B cell (primary cell): ENCODE measurements around the gene STARD4. TPM values are rescaled to one million over a fixed set of nuclear protein-coding genes. Genes with fewer than 3 reads are reported as not detected.

ENCODE experiments used
- ATAC-seq: fragments of 200-7000 bp; cut with Tn5 transposase; one replicate; pipeline ENCODE4 v1.10.0; 2021; ENCODE audit warnings: low read depth, mild to moderate bottlenecking, moderate number of reproducible peaks, moderate library complexity
- CTCF ChIA-PET: fragments of 350-600 bp; sonication (Branson Sonifier 250); formaldehyde crosslinking; loops from one replicate; lab custom pipeline; 2021; ENCODE audit warnings: antibody characterized with exemption, inconsistent platforms; lab: Charles Lee
- POLR2A ChIA-PET: fragments of 350-600 bp; sonication (Branson Sonifier 250); formaldehyde crosslinking; loops from one replicate; lab custom pipeline; 2021; ENCODE audit warnings: antibody characterized with exemption; lab: Charles Lee
- DNase-seq: peaks from one replicate; pipeline ENCODE4 v3.0.0; 2013
- H2AFZ ChIP-seq: 2 replicates; pipeline ENCODE4 v1.6.1; 2012; ENCODE audit warnings: mild to moderate bottlenecking, low read depth, low read length; ENCODE audit not compliant: insufficient read depth, poor library complexity, severe bottlenecking
- H3K27ac ChIP-seq, 2 donors: 1 replicate in 1 of 2; 2 replicates in 1 of 2; pipeline ENCODE4 v1.5.1; 2012 to 2013; ENCODE audit warnings: low read length in 2 of 2, mild to moderate bottlenecking in 2 of 2, moderate library complexity in 1 of 2
- H3K27me3 ChIP-seq, 4 experiments: fragments of 200-600 bp in 1 of 4; sonication (generic) in 1 of 4; replicated peaks in 1 of 4; 1 replicate in 2 of 4; 2 replicates in 2 of 4; pipeline versions ENCODE4 v1.6.1 to v1.7.0; 2013 to 2016; ENCODE audit warnings: low read length in 3 of 4, mild to moderate bottlenecking in 2 of 4, mixed read lengths in 1 of 4, moderate library complexity in 1 of 4; ENCODE audit not compliant: insufficient read depth in 4 of 4, control insufficient read depth in 3 of 4; ENCODE audit errors: control extremely low read depth in 1 of 4
- H3K36me3 ChIP-seq, 2 experiments: replicated peaks in 1 of 2; 1 replicate in 1 of 2; 2 replicates in 1 of 2; pipeline versions ENCODE4 v1.6.1 to v1.7.1; 2013; ENCODE audit warnings: low read length in 1 of 2; ENCODE audit not compliant: insufficient read depth in 2 of 2, control insufficient read depth in 1 of 2; ENCODE audit errors: control extremely low read depth in 1 of 2, extremely low read depth in 1 of 2
- H3K4me1 ChIP-seq, 2 donors: fragments of 200-600 bp in 1 of 2; sonication (generic) in 1 of 2; 1 replicate in 1 of 2; 2 replicates in 1 of 2; pipeline versions ENCODE4 v1.5.1 to v1.6.1; 2013 to 2017; ENCODE audit warnings: low read length in 2 of 2; ENCODE audit not compliant: control insufficient read depth in 2 of 2, insufficient read depth in 2 of 2
- H3K4me2 ChIP-seq: replicated peaks from 2 replicates; pipeline ENCODE3; 2012; ENCODE audit warnings: mild to moderate bottlenecking, low read depth, low read length; ENCODE audit not compliant: poor library complexity, severe bottlenecking
- H3K4me3 ChIP-seq, 5 experiments: fragments of 200-600 bp in 1 of 5; sonication (generic) in 1 of 5; 1 replicate in 3 of 5; 2 replicates in 2 of 5; pipeline versions ENCODE4 v1.5.1 to v1.7.0; 2011 to 2016; ENCODE audit warnings: low read length in 4 of 5, mild to moderate bottlenecking in 4 of 5, low read depth in 2 of 5, control low read depth in 1 of 5, moderate library complexity in 1 of 5; ENCODE audit not compliant: insufficient read depth in 1 of 5; ENCODE audit errors: control extremely low read depth in 1 of 5, extremely low read depth in 1 of 5
- H3K79me2 ChIP-seq: fragments of 200-600 bp; sonication (generic); one replicate; pipeline ENCODE4 v1.6.0; 2016; ENCODE audit warnings: low read length; ENCODE audit not compliant: control insufficient read depth, insufficient read depth
- H3K9ac ChIP-seq: fragments of 200-600 bp; sonication (generic); 2 replicates; pipeline ENCODE4 v1.6.1; 2017; ENCODE audit warnings: mild to moderate bottlenecking, low read length, moderate library complexity
- H3K9me3 ChIP-seq, 3 donors: one replicate each; pipeline versions ENCODE4 v1.6.1 to v1.7.1; 2013; ENCODE audit warnings: low read length in 2 of 3; ENCODE audit not compliant: control insufficient read depth in 2 of 3, insufficient read depth in 1 of 3; ENCODE audit errors: control extremely low read depth in 1 of 3
- H4K20me1 ChIP-seq: 2 replicates; pipeline ENCODE4 v1.6.0; 2012; ENCODE audit warnings: mild to moderate bottlenecking, low read length; ENCODE audit not compliant: insufficient read depth, control insufficient read depth, poor library complexity, severe bottlenecking
- H3K27ac Mint-ChIP-seq: one replicate; pipeline ENCODE4 v1.8.0; 2021; ENCODE audit warnings: mixed read lengths
- H3K27me3 Mint-ChIP-seq: one replicate; pipeline ENCODE4 v1.8.0; 2021; ENCODE audit warnings: mixed read lengths
- H3K4me1 Mint-ChIP-seq: one replicate; pipeline ENCODE4 v1.8.0; 2021; ENCODE audit warnings: mixed read lengths
- H3K4me3 Mint-ChIP-seq: one replicate; pipeline ENCODE4 v1.8.0; 2021; ENCODE audit warnings: mixed read lengths
- H3K9me3 Mint-ChIP-seq: one replicate; pipeline ENCODE4 v1.8.0; 2022; ENCODE audit warnings: mixed read lengths; ENCODE audit not compliant: insufficient read depth
- CTCF ChIP-seq: fragments of 200-600 bp; IDR thresholded peaks from one replicate; pipeline ENCODE4 v1.8.0; 2022; ENCODE audit warnings: antibody characterized with exemption, mild to moderate bottlenecking
- EZH2 ChIP-seq: IDR thresholded peaks from 2 replicates; pipeline ENCODE4 v1.6.1; 2012; ENCODE audit warnings: borderline replicate concordance, low read depth, mild to moderate bottlenecking, moderate library complexity, low read length; ENCODE audit not compliant: insufficient read depth, poor library complexity, severe bottlenecking
- WGBS: methylation state at CpG from one replicate; pipeline ENCODE4 v1.1.5; 2013; ENCODE audit warnings: missing lambda C conversion rate; ENCODE audit not compliant: insufficient coverage; 5-methylcytosine and 5-hydroxymethylcytosine counted together
- intact Hi-C: fragments of 100-400 bp; cut with micrococcal nuclease; formaldehyde crosslinking; loops from one replicate; pipeline ENCODE4 v1.10.0; 2022
- polyA plus RNA-seq: library from polyadenylated mRNA; depleted of rRNA; stranded (reverse); fragments of >200 nt; gene quantifications from 2 replicates; pipeline ENCODE4 v1.2.3, GENCODE V29; 2012
- total RNA-seq, 2 donors: library from RNA; stranded (reverse); fragments of 120-200 nt in 1 of 2; gene quantifications; 1 replicate in 1 of 2; 2 replicates in 1 of 2; pipeline versions ENCODE4 v1.2.3 to v1.2.4, GENCODE V29; 2013 to 2022

The STARD4 gene
- total and polyA plus RNA-seq, 2 donors (not counting 1 experiment from before 2014, with no cell fraction given): 7.6 to 31.1 TPM

- H3K9me3 ChIP-seq: no peaks in the 10 kb centered on the region
- H3K36me3 ChIP-seq: no peaks in the 10 kb centered on the region
- no peak for ATAC-seq
- no peaks in the 10 kb centered on the region for H4K20me1 ChIP-seq
- Mint-ChIP-seq H3K9me3 (no peaks in the 10 kb centered on the region), H3K27me3 (no peaks in the 10 kb centered on the region), H3K27ac (no peak overlapping the region), H3K4me3 (no peak overlapping the region), H3K4me1 (peaks cover under 1% of the 10 kb centered on the region)
- WGBS: 100% methylated on average over 1 of the region's 2 CpGs
- H2AFZ ChIP-seq: no peak overlapping the region
- DNase-seq: no peak
- no peaks in the 10 kb centered on the region for H3K27me3 ChIP-seq
- no peaks in the 10 kb centered on the region for H3K4me1 ChIP-seq
- H3K79me2 ChIP-seq: no peaks in the 10 kb centered on the region
- intact Hi-C loops: no loop called here
- no peak overlapping the region for H3K9ac ChIP-seq
- no peak overlapping the region for H3K4me2 ChIP-seq
- ChIA-PET POLR2A (no interaction called here), CTCF (interaction anchor here (0.8 kb wide), 1 partner anchor 38 kb away, joined by 4 read pairs; no protein-coding TSS in a partner anchor)
- no peak overlapping the region for H3K27ac ChIP-seq
- H3K4me3 ChIP-seq: no peak overlapping the region
- TF ChIP-seq EZH2: no peak
- TF ChIP-seq CTCF: no peak
These were observed 19.3 kb downstream of the STARD4 start for GRCh38 chr5:111493031-111493430.

- Mint-ChIP-seq H3K27ac (no peak overlapping the region), H3K27me3 (no peaks in the 10 kb centered on the region), H3K9me3 (no peaks in the 10 kb centered on the region), H3K4me3 (no peak overlapping the region), H3K4me1 (no peaks in the 10 kb centered on the region)
- no peak overlapping the region for H2AFZ ChIP-seq
- H3K9me3 ChIP-seq: no peaks in the 10 kb centered on the region
- H3K4me2 ChIP-seq: no peak overlapping the region
- no peaks in the 10 kb centered on the region for H3K79me2 ChIP-seq
- ATAC-seq (no peak), DNase-seq (no peak)
- H3K9ac ChIP-seq: no peak overlapping the region
- POLR2A ChIA-PET: no interaction called here
- H3K36me3 ChIP-seq: no peaks in the 10 kb centered on the region
- no peaks in the 10 kb centered on the region for H3K27me3 ChIP-seq
- H3K27ac ChIP-seq: no peak overlapping the region
- no peaks in the 10 kb centered on the region for H3K4me1 ChIP-seq
- H4K20me1 ChIP-seq: no peaks in the 10 kb centered on the region
- no peak overlapping the region for H3K4me3 ChIP-seq
- TF ChIP-seq CTCF: no peak
- no peak for TF ChIP-seq EZH2
- intact Hi-C loops: no loop called here
- CTCF ChIA-PET: no interaction called here
These were observed 24.0 kb downstream of the STARD4 start for GRCh38 chr5:111488353-111488752.
